K562 (cell line): ENCODE results near the gene PACS2. TPM values are rescaled to one million over a fixed set of nuclear protein-coding genes. Genes with fewer than 3 reads are reported as not detected.
A peak's percentile ranks its signal among the peaks of the same experiment; 100 is the strongest.

Experiments used
- CBFA2T3 ChIP-seq: fragments of 450-650 bp; IDR thresholded peaks from 2 replicates; pipeline ENCODE4 v1.6.1; 2017
- ELF2 ChIP-seq: fragments of 250-450 bp; sonication (Bioruptor Pico); IDR thresholded peaks from 2 replicates; pipeline ENCODE4 v1.5.0; 2021; ENCODE audit warnings: mild to moderate bottlenecking
- ELK1 ChIP-seq: sonication (generic); formaldehyde crosslinking; IDR thresholded peaks from 2 replicates; pipeline ENCODE4 v1.8.1; 2022; ENCODE audit warnings: missing genetic modification reagents
- HNRNPLL ChIP-seq: fragments of 200-400 bp; formaldehyde crosslinking; IDR thresholded peaks from 2 replicates; pipeline ENCODE4 v1.6.1; 2017; ENCODE audit warnings: low read length, low read depth, mild to moderate bottlenecking; ENCODE audit not compliant: poor library complexity, severe bottlenecking
- NUFIP1 ChIP-seq: fragments of 450-650 bp; IDR thresholded peaks from 2 replicates; pipeline ENCODE4 v1.6.1; 2018; ENCODE audit not compliant: partially characterized antibody
- POLR2G ChIP-seq: fragments of 200-400 bp; formaldehyde crosslinking; IDR thresholded peaks from 2 replicates; pipeline ENCODE4 v1.6.1; 2017; ENCODE audit warnings: low read depth, mild to moderate bottlenecking, antibody characterized with exemption, low read length, moderate library complexity
- THRAP3 ChIP-seq: fragments of 450-650 bp; IDR thresholded peaks from 2 replicates; pipeline ENCODE4 v1.6.1; 2016; ENCODE audit warnings: mild to moderate bottlenecking, inconsistent platforms, borderline replicate concordance
- ZBTB26 ChIP-seq: fragments of 450-650 bp; formaldehyde crosslinking; IDR thresholded peaks from 2 replicates; pipeline ENCODE4 v1.4.0; 2022; ENCODE audit warnings: missing genetic modification characterization
- ZFP1 ChIP-seq: fragments of 450-650 bp; formaldehyde crosslinking; IDR thresholded peaks from 2 replicates; pipeline ENCODE4 v1.4.0; 2020; ENCODE audit warnings: mild to moderate bottlenecking, mixed read lengths
- ZNF583 ChIP-seq: fragments of 250-450 bp; sonication (Bioruptor Pico); IDR thresholded peaks from 2 replicates; pipeline ENCODE4 v1.4.0; 2020
- polyA plus RNA-seq, 8 experiments: library from polyadenylated mRNA; depleted of rRNA in 4 of 8; stranded (reverse) in 5 of 8; unstranded in 3 of 8; fragments of >200 nt; fragmentation: Nextera tagmentation in 2 of 8; fragmentation: Illumina TruSeq in 1 of 8; extraction: Ambion mirVana in 2 of 8; extraction: Trizol in 1 of 8; gene quantifications; 2 replicates each; pipeline versions ENCODE4 v1.2.1 to v1.2.3, GENCODE V29; 2011 to 2014; ENCODE audit warnings: inconsistent platforms in 1 of 8, missing spikeins in 1 of 8
- total RNA-seq, 7 experiments: library from RNA; depleted of rRNA in 6 of 7; stranded (reverse); fragments of >200 nt in 6 of 7; fragmentation: Illumina TruSeq in 2 of 7; extraction: Trizol in 2 of 7; gene quantifications; 2 replicates each; pipeline versions ENCODE4 v1.2.1 to v1.2.3, GENCODE V29; 2011 to 2021; ENCODE audit warnings: low replicate concordance in 1 of 7

Gene PACS2
- total and polyA plus RNA-seq, 9 of the 15 experiments (the other 6 are each of a cell fraction or from before 2014, with no cell fraction given) = 0.11 to 20.8 (median 9.9) TPM

GRCh38 chr14:105314287-105315200, at the start of gene PACS2 (continued):
- TF ChIP-seq THRAP3 (no peak), ZFP1 (no peak), ZNF583 (CRISPR knock-in tag) (no peak), ELF2 (CRISPR knock-in tag) (no peak), NUFIP1 (no peak), POLR2G (peak; percentile 66), HNRNPLL (no peak), CBFA2T3 (no peak), ZBTB26 (CRISPR knock-in tag) (no peak), ELK1 (CRISPR knock-in tag) (no peak)
